AG04449 (cell line): ENCODE results near the gene TUBB2B.

Source experiments
- CTCF ChIA-PET: fragments of 350-600 bp; formaldehyde crosslinking; extraction: SDS; loops from one replicate; lab custom pipeline; 2021; ENCODE audit warnings: antibody characterized with exemption; lab: Yijun Ruan, JAX
- POLR2A ChIA-PET: fragments of 400-600, 350-600 bp; formaldehyde crosslinking; extraction: SDS; loops from one replicate; lab custom pipeline; 2020; ENCODE audit warnings: antibody characterized with exemption, inconsistent platforms; lab: Yijun Ruan, JAX
- DNase-seq: peaks from one replicate; pipeline ENCODE4 v3.0.0-alpha.2; 2010; ENCODE audit warnings: low read depth, low spot score
- H3K4me3 ChIP-seq: 2 replicates; pipeline ENCODE4 v1.5.1; 2011; ENCODE audit warnings: low read depth, mild to moderate bottlenecking, control low read depth, low read length
- TF ChIP-seq, protein P1 (sequence below): IDR thresholded peaks from one replicate; pipeline ENCODE4 v1.5.1; 2011; ENCODE audit warnings: mild to moderate bottlenecking, moderate library complexity, low read length, control low read depth, inconsistent platforms; ENCODE audit not compliant: insufficient read depth; ENCODE audit errors: missing control alignments

The TUBB2B gene

DNA sequence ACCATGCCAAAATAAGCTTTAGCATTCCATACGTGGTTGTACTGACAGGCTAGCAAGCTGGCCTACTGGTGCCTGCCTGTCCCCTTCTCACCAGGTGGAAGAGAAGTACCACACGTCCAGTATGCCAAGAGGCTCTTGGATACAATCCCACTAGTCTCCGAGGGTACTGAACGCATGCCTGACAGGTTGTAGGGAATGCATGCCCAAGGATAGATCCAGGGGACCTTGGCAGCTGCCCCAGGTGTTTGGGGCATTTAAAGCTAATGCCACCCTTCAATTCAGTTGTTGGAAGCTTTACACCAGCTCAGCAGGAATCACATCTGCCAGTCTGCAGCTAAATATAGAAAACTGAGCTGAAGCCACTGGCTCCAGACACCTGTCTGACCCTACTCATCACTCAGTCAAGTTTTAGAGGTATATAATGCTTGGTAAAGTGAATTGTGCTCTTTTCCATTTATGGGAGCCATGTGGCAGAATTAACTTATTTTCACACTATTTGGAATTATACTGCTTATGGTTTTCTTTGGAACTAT, 4.9 kb downstream of the TUBB2B start:
- TF ChIP-seq, protein P1, sequence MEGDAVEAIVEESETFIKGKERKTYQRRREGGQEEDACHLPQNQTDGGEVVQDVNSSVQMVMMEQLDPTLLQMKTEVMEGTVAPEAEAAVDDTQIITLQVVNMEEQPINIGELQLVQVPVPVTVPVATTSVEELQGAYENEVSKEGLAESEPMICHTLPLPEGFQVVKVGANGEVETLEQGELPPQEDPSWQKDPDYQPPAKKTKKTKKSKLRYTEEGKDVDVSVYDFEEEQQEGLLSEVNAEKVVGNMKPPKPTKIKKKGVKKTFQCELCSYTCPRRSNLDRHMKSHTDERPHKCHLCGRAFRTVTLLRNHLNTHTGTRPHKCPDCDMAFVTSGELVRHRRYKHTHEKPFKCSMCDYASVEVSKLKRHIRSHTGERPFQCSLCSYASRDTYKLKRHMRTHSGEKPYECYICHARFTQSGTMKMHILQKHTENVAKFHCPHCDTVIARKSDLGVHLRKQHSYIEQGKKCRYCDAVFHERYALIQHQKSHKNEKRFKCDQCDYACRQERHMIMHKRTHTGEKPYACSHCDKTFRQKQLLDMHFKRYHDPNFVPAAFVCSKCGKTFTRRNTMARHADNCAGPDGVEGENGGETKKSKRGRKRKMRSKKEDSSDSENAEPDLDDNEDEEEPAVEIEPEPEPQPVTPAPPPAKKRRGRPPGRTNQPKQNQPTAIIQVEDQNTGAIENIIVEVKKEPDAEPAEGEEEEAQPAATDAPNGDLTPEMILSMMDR = no peak
- ChIA-PET CTCF (interaction anchor here (1.6 kb wide), 1 partner anchor 29 kb away, joined by 3 read pairs; no protein-coding TSS in a partner anchor), POLR2A (no interaction called here)
- no peak for DNase-seq
- no peak overlapping the region for H3K4me3 ChIP-seq

DNA sequence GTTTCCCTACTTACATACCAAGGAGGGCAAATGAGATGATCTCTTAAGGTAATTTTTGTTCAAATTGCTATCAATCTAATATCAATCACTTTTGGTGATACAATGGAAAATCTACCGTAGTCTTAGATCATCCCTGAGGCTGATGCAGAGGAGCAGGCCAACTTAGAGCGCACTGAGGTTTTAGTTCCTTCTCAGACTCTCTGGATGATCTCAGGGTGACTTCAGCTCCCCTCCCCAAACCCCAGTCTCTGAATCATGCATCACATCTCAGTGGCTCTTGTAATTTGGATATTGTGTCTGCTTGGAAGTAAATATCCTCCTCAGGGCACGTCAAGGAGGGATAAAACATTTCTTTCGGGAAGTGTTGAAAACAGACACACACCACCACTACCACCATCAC, 5.9 kb downstream of the TUBB2B start:
- TF ChIP-seq, protein P1 = no peak
- POLR2A ChIA-PET = no interaction called here
- DNase-seq = no peak
- CTCF ChIA-PET = no interaction called here
- H3K4me3 ChIP-seq = no peak overlapping the region

DNA sequence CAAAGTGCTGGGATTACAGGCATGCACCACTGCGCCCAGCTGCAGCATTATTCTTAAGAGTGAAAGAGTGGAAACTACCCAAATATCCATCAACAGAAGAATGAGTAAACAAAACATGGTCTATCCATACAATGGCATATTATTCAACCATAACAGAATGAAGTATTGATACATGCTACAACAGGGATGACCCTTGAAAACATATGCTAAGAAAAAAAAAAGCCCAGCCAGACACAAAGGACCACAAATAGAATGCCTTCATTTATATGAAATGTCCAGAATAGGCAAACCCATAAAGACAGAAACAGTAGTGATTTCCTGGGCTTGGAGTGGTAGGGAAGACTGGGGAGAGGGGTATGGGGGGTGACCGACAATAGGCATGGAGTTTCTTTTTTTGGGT, 7.1 kb downstream of the TUBB2B start:
- POLR2A ChIA-PET = no interaction called here
- no peak for DNase-seq
- CTCF ChIA-PET = no interaction called here
- TF ChIP-seq, protein P1 = no peak
- H3K4me3 ChIP-seq = no peak overlapping the region

DNA sequence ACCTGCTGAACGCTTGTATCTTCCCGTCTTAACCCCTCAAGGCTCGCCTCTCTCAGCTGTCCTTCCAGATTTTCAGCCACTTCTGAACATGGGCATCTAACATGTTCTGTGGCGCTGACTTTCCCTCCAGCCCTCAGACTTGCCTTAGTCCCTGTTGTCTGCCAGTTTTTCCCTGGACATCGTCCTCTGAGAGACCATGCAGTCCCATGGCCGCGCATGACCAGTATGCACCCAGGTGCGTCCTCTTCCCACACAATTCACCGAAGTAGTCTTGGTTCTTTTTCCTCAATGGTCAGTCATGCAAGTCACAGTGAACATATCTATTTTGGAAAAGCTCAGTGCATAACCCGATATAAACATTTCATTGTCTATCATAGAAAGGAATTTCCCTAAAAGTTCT, 9.2 kb downstream of the TUBB2B start:
- TF ChIP-seq, protein P1 = no peak
- POLR2A ChIA-PET = no interaction called here
- no peak overlapping the region for H3K4me3 ChIP-seq
- CTCF ChIA-PET = interaction anchor here (1.0 to 1.2 kb wide), 2 partner anchors 29 to 33 kb away, joined by 3 read pairs; no protein-coding TSS in a partner anchor
- no peak for DNase-seq

DNA sequence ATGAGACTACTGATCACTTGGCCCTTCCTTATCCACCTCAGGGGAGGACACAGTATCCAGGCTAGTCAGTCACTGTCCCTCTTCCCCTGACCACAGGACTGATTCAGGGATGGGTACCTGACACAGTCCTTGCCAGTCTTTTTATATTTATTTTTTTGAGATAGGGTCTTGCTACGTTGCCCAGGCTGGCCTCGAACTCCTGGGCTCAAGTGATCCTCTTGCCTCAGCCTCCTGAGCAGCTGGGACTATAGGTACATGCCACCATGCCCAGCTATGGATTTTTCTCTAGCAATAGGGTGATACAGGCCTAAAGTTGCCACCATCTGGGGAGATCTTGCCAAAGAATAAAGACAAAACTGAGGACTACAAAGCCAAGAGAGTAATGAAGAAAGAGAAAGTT, 10.2 kb downstream of the TUBB2B start:
- TF ChIP-seq, protein P1 = no peak
- no peak for DNase-seq
- POLR2A ChIA-PET = no interaction called here
- no peak overlapping the region for H3K4me3 ChIP-seq
- CTCF ChIA-PET = no interaction called here

DNA sequence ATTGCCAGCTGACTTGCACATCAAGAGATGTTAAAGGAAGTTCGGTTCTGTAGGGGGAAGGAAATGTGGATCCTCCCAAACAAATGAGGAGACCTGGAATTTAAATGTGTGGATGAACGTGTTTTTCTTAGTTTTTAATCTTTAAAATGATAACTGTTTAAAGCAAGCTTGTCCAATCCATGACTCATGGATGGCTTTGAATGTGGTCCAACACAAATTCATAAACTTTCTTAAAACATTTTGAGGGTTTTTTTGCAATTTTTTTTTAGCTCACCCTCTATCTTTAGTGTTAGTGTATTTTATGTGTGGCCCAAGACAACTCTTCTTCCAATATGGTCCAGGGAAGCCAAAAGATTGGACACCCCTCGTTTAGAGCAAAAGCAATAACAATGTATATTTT, 12.6 kb downstream of the TUBB2B start:
- no peak overlapping the region for H3K4me3 ChIP-seq
- CTCF ChIA-PET = interaction anchor here (1.1 to 1.8 kb wide), 3 partner anchors 11 to 89 kb away, joined by 3 to 7 read pairs (median 3); no protein-coding TSS in a partner anchor
- POLR2A ChIA-PET = interaction anchor here (0.8 kb wide), 1 partner anchor 57 kb away, joined by 4 read pairs; the partner anchor contains the start of gene TUBB2A
- no peak for DNase-seq
- TF ChIP-seq, protein P1 = no peak
